SU-DHL-6 (cell line): ENCODE results near the gene ERAP2.

ENCODE experiments used
- H2AFZ ChIP-seq: fragments of 200-600 bp; sonication (generic); 2 replicates; pipeline ENCODE4 v1.6.1; 2014; ENCODE audit warnings: low read depth, mild to moderate bottlenecking, moderate library complexity, mixed read lengths, antibody characterized with exemption, low read length; ENCODE audit not compliant: severe bottlenecking
- H3F3A ChIP-seq: fragments of 200-600 bp; shearing (Covaris generic); 2 replicates; pipeline ENCODE4 v1.6.0; 2016; ENCODE audit warnings: antibody characterized with exemption, mild to moderate bottlenecking; ENCODE audit not compliant: insufficient read depth
- H3K27ac ChIP-seq: fragments of 200-600 bp; sonication (generic); 2 replicates; pipeline ENCODE4 v1.5.1; 2016; ENCODE audit warnings: low read depth, mild to moderate bottlenecking, low read length, moderate library complexity, mixed read lengths
- H3K27me3 ChIP-seq: fragments of 200-600 bp; sonication (generic), shearing (Covaris generic); 2 replicates; pipeline ENCODE4 v1.6.0; 2014; ENCODE audit warnings: mild to moderate bottlenecking, low read length
- H3K36me3 ChIP-seq: fragments of 200-600 bp; sonication (generic); 2 replicates; pipeline ENCODE4 v1.6.1; 2014; ENCODE audit warnings: mild to moderate bottlenecking, low read length, mixed read lengths
- H3K4me2 ChIP-seq: fragments of 300-600, 200-600 bp; shearing (Covaris generic), sonication (generic); 2 replicates; pipeline ENCODE4 v1.6.0; 2014; ENCODE audit warnings: low read length, low read depth, mild to moderate bottlenecking; ENCODE audit not compliant: poor library complexity, severe bottlenecking
- H3K4me3 ChIP-seq: fragments of 200-600 bp; sonication (generic); 2 replicates; pipeline ENCODE4 v1.5.1; 2014; ENCODE audit warnings: antibody characterized with exemption, low read length, mild to moderate bottlenecking, mixed read lengths; ENCODE audit not compliant: insufficient read depth, poor library complexity, severe bottlenecking
- H3K79me2 ChIP-seq: fragments of 200-600 bp; sonication (generic); 2 replicates; pipeline ENCODE4 v1.6.1; 2014; ENCODE audit warnings: mild to moderate bottlenecking, low read length, moderate library complexity; ENCODE audit not compliant: insufficient read depth
- H3K9ac ChIP-seq: fragments of 200-600 bp; sonication (generic); 2 replicates; pipeline ENCODE4 v1.7.0; 2014; ENCODE audit warnings: mild to moderate bottlenecking, low read length
- H3K9me2 ChIP-seq: fragments of 200-600 bp; sonication (generic); replicated peaks from 2 replicates; pipeline ENCODE4 v1.6.1; 2014; ENCODE audit warnings: low read length; ENCODE audit not compliant: insufficient read depth
- H3K9me3 ChIP-seq: fragments of 200-600 bp; sonication (generic); 2 replicates; pipeline ENCODE4 v1.6.1; 2014; ENCODE audit warnings: low read length, mixed read lengths; ENCODE audit not compliant: insufficient read depth
- H4K20me1 ChIP-seq: fragments of 200-600 bp; sonication (generic); 2 replicates; pipeline ENCODE4 v1.6.1; 2014; ENCODE audit warnings: low read depth, mild to moderate bottlenecking, antibody characterized with exemption, low read length, moderate library complexity, mixed read lengths
- EZH2phosphoT487 ChIP-seq: fragments of 200-600 bp; sonication (generic), shearing (Covaris generic); conservative IDR thresholded peaks from 2 replicates; pipeline ENCODE4 v1.6.1; 2018; ENCODE audit warnings: mild to moderate bottlenecking, antibody characterized with exemption, low read length, moderate library complexity, mixed read lengths
- TF ChIP-seq, protein P1 (sequence below): fragments of 200-600 bp; sonication (generic); IDR thresholded peaks from one replicate; pipeline ENCODE4 v1.5.1; 2017; ENCODE audit warnings: antibody characterized with exemption, mild to moderate bottlenecking, low read length, moderate library complexity; ENCODE audit not compliant: insufficient read depth, poor library complexity, severe bottlenecking

The ERAP2 gene

DNA sequence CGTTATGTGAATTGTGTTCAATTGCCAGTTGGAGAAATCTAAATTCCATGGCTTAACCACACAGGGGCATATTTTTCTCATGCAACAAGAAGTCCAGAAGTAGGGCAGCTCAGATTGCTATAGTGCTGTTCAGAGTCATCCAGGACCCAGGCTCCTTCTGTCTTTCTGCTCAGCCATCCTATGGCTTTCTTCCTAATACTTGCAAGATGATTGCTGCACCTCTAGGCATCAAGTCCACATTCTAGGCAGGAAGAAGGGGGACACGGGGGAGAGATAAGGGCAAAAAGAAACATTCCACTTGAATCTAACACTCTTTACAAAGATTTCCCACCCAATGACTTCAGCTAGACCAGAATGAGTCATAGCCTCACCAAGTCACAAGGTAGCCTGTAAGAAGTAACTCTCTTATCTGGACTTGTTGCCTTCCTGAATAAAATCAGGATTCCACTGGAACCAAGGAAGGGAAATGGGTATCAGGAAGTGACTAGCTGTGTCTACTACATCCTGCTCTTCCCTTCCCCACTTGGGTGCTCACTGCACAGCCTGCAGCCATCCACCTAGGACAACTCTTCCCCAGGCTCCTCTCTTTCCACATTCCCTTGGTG is 5.3 kb downstream of the ERAP2 start:
- Histone ChIP-seq H2AFZ (no peak overlapping the region), H3K9me3 (no peaks in the 10 kb centered on the region), H3K4me3 (no peak overlapping the region), H4K20me1 (no peaks in the 10 kb centered on the region), H3K79me2 (no peaks in the 10 kb centered on the region), H3K4me2 (peak overlapping the region; percentile 26), H3K27me3 (no peaks in the 10 kb centered on the region), H3F3A (peaks cover 10% of the 10 kb centered on the region; the same call in 1 of the 2 replicates), H3K36me3 (peaks cover 8% of the 10 kb centered on the region; the same call in 1 of the 2 replicates), H3K27ac (no peak overlapping the region), H3K9ac (no peak overlapping the region), H3K9me2 (no peaks in the 10 kb centered on the region)
- TF ChIP-seq, protein P1, sequence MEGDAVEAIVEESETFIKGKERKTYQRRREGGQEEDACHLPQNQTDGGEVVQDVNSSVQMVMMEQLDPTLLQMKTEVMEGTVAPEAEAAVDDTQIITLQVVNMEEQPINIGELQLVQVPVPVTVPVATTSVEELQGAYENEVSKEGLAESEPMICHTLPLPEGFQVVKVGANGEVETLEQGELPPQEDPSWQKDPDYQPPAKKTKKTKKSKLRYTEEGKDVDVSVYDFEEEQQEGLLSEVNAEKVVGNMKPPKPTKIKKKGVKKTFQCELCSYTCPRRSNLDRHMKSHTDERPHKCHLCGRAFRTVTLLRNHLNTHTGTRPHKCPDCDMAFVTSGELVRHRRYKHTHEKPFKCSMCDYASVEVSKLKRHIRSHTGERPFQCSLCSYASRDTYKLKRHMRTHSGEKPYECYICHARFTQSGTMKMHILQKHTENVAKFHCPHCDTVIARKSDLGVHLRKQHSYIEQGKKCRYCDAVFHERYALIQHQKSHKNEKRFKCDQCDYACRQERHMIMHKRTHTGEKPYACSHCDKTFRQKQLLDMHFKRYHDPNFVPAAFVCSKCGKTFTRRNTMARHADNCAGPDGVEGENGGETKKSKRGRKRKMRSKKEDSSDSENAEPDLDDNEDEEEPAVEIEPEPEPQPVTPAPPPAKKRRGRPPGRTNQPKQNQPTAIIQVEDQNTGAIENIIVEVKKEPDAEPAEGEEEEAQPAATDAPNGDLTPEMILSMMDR = no peak
- TF ChIP-seq EZH2phosphoT487 = no peak

DNA sequence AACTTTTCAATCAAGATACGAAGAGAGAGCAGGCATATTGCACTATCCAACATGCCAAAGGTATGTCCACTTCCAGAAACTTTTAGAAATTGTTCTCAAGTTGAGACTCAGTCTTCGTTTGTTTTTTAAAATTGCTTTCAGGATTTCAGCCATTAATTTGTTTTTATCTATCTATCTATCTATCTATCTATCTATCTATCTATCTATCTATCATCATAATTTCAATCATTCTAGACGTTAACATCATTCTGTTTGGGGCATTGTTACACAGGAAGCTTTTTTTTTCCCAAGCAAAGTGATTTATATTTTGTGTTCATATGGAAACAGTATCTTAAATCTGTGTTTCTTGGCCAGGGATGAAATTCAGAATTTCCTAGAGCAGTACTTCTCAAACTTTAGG is 7.6 kb downstream of the ERAP2 start:
- Histone ChIP-seq H3K9me2 (no peaks in the 10 kb centered on the region), H3K4me2 (no peak overlapping the region), H3F3A (peaks cover 11% of the 10 kb centered on the region; the same call in 1 of the 2 replicates), H4K20me1 (no peaks in the 10 kb centered on the region), H3K27ac (no peak overlapping the region), H3K9me3 (no peaks in the 10 kb centered on the region), H2AFZ (no peak overlapping the region), H3K4me3 (no peak overlapping the region), H3K9ac (no peak overlapping the region), H3K36me3 (peaks cover 8% of the 10 kb centered on the region; the same call in 1 of the 2 replicates), H3K79me2 (no peaks in the 10 kb centered on the region), H3K27me3 (no peaks in the 10 kb centered on the region)
- TF ChIP-seq, protein P1 = no peak
- TF ChIP-seq EZH2phosphoT487 = no peak

- Histone ChIP-seq H3K9me2 (no peaks in the 10 kb centered on the region), H3K27ac (peak overlapping the region; percentile 65; the same call in 1 of the 2 replicates), H3K9ac (no peak overlapping the region), H2AFZ (no peak overlapping the region), H3K4me2 (peak overlapping the region; percentile 43), H3K9me3 (no peaks in the 10 kb centered on the region), H3K27me3 (no peaks in the 10 kb centered on the region), H4K20me1 (no peaks in the 10 kb centered on the region), H3F3A (peaks cover 11% of the 10 kb centered on the region; the same call in 1 of the 2 replicates), H3K79me2 (no peaks in the 10 kb centered on the region), H3K36me3 (peaks cover 8% of the 10 kb centered on the region; the same call in 1 of the 2 replicates), H3K4me3 (no peak overlapping the region)
- TF ChIP-seq, protein P1 = no peak
Measured at GRCh38 chr5:96884995-96885394, 8.7 kb downstream of the ERAP2 start.
